A673 (cell line): ENCODE results near the gene IWS1.

ENCODE experiments used
- CTCF ChIP-seq: fragments of 300-800, 200-600 bp; sonication (generic); conservative IDR thresholded peaks from 2 replicates; pipeline ENCODE4 v1.5.1; 2017; ENCODE audit warnings: low read depth, mild to moderate bottlenecking, antibody characterized with exemption, low read length, moderate library complexity, mixed read lengths
- EZH2 ChIP-seq: fragments of 200-600 bp; sonication (generic); IDR thresholded peaks from 2 replicates; pipeline ENCODE4 v1.6.1; 2017; ENCODE audit warnings: borderline replicate concordance, low read depth, mild to moderate bottlenecking, mixed read lengths, antibody characterized with exemption, low read length; ENCODE audit not compliant: poor library complexity, severe bottlenecking

GRCh38 chr2:127546797-127547196, 20.5 kb upstream of the IWS1 start:
- no peak for TF ChIP-seq CTCF
- TF ChIP-seq EZH2, result no peak
